HL-60/S4 treated with phorbol 12-myristate 13-acetate at 8.2 ng/mL for 4 days and 3 days (cell line): ENCODE results near the gene SH3BP5L.
"Not testable (repeated sequence)": the region's sequence is repeated elsewhere in the genome, so short reads cannot be mapped to it uniquely, and the experiment has no call there.

Experiments used
- in situ Hi-C: fragments of 300-500 bp; cut with MboI; formaldehyde crosslinking; loops from 2 replicates; pipeline ENCODE4 v1.15.0; 2022; ENCODE audit warnings: low sequenced_read_pairs

SH3BP5L gene

GRCh38 chr1:248810727-248811513 lies 14.8 kb downstream of the SH3BP5L start:
- in situ Hi-C loops: no loop called here

- in situ Hi-C loops: no loop called here
These were observed 15.6 kb downstream of the SH3BP5L start for GRCh38 chr1:248810000-248810726.

GRCh38 chr1:248808876-248809275 lies 16.8 kb downstream of the SH3BP5L start:
- in situ Hi-C loops: no loop called here

DNA sequence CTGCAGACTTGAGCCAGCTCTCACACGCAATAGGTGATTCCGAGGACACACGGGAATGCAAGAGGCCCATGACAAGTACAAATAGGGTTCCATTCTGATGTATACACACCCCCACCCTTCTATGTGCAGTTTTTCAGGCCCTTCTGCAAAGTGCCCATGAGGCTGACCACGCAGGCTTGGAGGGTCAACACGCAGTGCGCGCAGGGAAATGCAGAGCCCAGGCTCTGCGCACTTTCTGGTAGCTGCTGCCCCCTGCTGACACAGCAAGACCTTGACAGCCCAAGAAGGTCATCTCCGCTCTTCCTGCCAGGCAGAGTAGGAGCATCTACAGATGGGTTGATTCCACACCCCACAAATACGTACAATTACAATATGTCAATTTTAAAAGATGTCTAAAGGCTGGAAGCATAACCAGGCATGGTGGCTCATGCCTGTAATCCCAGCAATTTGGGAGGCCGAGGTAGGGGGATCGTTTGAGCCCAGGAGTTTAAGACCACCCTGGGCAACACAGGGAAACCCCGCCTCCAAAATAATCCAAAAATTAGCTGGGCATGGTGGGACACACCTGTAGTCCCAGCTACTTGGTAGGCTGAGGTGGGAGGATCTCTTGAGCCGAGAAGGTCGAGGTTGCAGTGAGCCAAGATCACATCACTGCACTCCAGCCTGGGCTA lies 18.5 kb downstream of the SH3BP5L start:
- in situ Hi-C loops: no loop called here

- in situ Hi-C loops: no loop called here
These were observed 19.8 kb downstream of the SH3BP5L start for GRCh38 chr1:248805876-248806275.

GRCh38 chr1:248804771-248805681 lies 20.7 kb downstream of the SH3BP5L start:
- in situ Hi-C loops: no loop called here

DNA sequence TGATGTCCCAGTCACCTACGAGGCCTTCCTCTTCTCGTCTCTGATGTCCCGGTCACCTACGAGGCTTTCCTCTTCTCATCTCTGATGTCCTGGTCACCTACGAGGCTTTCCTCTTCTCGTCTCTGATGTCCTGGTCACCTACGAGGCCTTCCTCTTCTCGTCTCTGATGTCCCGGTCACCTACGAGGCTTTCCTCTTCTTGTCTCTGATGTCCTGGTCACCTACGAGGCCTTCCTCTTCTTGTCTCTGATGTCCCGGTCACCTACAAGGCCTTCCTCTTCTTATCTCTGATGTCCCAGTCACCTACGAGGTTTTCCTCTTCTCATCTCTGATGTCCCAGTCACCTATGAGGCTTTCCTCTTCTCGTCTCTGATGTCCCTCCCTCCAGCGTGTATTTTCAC lies 22.2 kb downstream of the SH3BP5L start:
- in situ Hi-C loops: not testable (repeated sequence)

DNA sequence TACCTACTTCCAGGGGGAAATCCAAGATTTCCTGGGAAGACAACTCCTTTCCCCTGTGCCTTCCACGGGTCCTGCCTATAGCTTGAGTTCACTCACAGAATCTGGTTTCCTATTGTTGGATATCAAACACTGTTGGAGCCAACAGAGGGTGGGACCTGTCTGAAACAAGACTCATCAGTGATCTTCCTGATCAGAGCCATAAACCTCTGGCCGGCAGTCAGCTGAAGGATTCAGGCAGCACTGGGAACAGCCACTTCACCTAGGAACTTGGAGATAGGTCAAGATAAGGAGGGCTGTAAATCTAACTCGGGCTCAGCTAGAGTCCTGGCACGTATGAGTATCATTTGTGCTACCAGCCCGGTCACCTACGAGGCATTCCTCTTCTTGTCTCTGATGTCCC lies 23.3 kb downstream of the SH3BP5L start:
- in situ Hi-C loops: no loop called here

- in situ Hi-C loops: no loop called here
These were observed 25.3 kb downstream of the SH3BP5L start for GRCh38 chr1:248800459-248800858.

DNA sequence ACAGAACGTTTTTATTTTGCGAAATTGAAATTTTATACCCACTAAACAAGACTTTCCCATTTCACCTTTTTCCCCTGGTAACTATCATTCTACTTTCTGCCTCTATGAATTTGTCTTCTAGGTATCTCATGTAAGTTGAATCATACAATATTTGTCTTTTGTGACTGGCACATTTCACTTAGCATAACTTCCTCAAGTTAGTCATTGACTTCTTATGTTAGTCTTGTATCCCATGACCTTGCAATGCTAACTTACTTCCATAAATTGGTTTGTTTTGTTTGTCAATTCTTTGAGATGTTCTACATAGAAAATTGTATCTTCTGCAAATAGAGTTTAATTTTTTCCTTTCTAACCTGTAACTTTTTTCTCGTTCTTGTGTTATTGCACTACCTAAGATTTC lies 26.9 kb downstream of the SH3BP5L start:
- in situ Hi-C loops: no loop called here

GRCh38 chr1:248794663-248795062 lies 31.1 kb downstream of the SH3BP5L start:
- in situ Hi-C loops: not testable (repeated sequence)

GRCh38 chr1:248793592-248793991 lies 32.1 kb downstream of the SH3BP5L start:
- in situ Hi-C loops: no loop called here

DNA sequence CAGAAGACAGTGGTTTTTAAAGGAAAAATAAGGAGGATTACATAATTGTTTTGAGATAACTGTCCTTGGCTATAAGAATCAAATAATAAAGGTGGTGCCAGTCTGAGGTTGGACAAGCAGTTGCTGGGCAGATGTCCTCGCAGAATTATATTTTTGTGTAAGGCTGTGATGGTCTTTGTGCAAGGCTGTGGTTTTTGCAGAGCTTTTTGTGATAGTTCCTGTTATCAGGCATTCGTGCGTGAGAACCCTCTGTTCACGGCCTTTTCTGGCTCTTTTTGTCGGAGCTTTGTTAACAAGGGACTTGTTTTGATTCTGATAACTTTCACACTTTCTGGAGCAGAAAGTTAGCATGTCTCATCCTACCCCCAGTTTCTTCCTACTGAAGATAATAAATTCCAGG lies 33.4 kb downstream of the SH3BP5L start:
- in situ Hi-C loops: no loop called here

GRCh38 chr1:248791010-248791409 lies 34.7 kb downstream of the SH3BP5L start:
- in situ Hi-C loops: no loop called here

- in situ Hi-C loops: no loop called here
These were observed 35.3 kb downstream of the SH3BP5L start for GRCh38 chr1:248790456-248790855.

GRCh38 chr1:248789337-248789736 lies 36.4 kb downstream of the SH3BP5L start:
- in situ Hi-C loops: not testable (repeated sequence)

- in situ Hi-C loops: no loop called here
These were observed 37.4 kb downstream of the SH3BP5L start for GRCh38 chr1:248788327-248788726.

GRCh38 chr1:248787430-248787829 lies 38.3 kb downstream of the SH3BP5L start:
- in situ Hi-C loops: no loop called here

GRCh38 chr1:248786156-248786555 lies 39.6 kb downstream of the SH3BP5L start:
- in situ Hi-C loops: no loop called here

DNA sequence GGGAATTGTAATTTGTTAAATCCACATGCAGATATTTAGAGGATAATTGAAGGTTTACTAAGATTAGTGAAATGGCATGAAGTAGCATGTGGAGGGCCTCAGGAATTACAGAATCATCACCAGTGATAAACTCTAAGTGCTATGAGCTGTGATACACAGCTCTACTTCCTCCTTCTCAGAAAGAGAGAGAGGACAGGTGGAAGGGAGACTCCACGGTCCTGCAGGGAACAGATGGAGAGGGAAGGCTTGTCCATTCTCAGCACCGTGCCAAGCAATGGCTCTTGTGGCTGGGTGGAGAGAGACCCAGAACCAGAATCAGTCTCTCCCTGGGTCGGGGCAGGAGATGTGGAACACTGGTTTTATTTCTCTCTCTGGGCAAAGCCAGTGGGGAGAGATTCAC lies 42.3 kb downstream of the SH3BP5L start:
- in situ Hi-C loops: no loop called here
